IgD-negative memory B cell (primary cell): ENCODE data around the gene LRCH3. TPM values are rescaled to one million over a fixed set of nuclear protein-coding genes. Genes with fewer than 3 reads are reported as not detected.

Source experiments
- H3K27ac Mint-ChIP-seq, 3 donors: one replicate each; pipeline ENCODE4 v1.8.0; 2020 to 2022; ENCODE audit warnings: mild to moderate bottlenecking in 3 of 3, mixed read lengths in 3 of 3, moderate library complexity in 1 of 3
- H3K27me3 Mint-ChIP-seq: one replicate; pipeline ENCODE4 v1.8.0; 2021; ENCODE audit warnings: mixed read lengths
- H3K36me3 Mint-ChIP-seq: one replicate; pipeline ENCODE4 v1.8.0; 2020; ENCODE audit warnings: mild to moderate bottlenecking, mixed read lengths
- H3K4me1 Mint-ChIP-seq, 3 donors: one replicate each; pipeline ENCODE4 v1.8.0; 2020 to 2022; ENCODE audit warnings: mixed read lengths in 3 of 3, mild to moderate bottlenecking in 1 of 3
- H3K4me3 Mint-ChIP-seq, 4 donors: one replicate each; pipeline ENCODE4 v1.8.0; 2020 to 2022; ENCODE audit warnings: mild to moderate bottlenecking in 4 of 4, mixed read lengths in 4 of 4, moderate library complexity in 3 of 4
- H3K9me3 Mint-ChIP-seq, 3 donors: one replicate each; pipeline ENCODE4 v1.8.0; 2020 to 2021; ENCODE audit warnings: mixed read lengths in 3 of 3, mild to moderate bottlenecking in 1 of 3
- polyA plus RNA-seq: library from polyadenylated mRNA; unstranded; fragments of 300-500 nt; fragmentation: Illumina TruSeq; gene quantifications from one replicate; pipeline ENCODE4 v1.2.3, GENCODE V29; 2021

Gene LRCH3
- polyA plus RNA-seq, 1 donor from 2014 or later = 24.3 TPM

DNA sequence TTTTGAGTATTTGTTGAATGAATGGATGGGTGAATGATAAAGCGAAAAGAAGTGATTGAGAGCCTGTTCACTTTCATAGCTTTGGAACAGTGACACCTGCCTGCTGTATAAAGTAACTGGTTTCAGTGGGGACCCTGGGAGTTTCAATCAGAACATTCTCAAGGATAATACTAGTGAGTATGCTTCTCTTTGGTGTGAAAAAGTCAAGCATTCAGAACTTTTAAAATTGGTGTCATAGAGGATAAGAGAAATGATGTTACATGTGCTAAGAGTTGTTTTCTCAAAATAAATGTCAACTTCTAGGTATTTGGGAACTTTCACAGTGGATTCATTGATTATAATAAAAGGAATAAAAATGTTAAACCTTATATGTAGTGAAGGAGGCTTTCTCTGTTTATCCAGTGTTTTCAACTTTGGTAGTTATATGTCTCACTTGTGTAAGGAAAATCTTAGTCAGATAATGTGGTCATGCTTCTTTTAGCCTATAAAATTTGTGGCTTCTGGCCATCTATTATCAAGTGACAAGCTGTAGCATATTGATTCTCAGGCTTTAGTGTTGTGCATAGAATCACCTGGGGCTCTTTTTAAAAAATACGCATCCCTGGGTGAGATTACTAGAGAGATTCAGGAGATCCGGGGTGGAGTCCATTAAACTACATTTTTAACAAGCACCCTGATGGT lies 11.9 kb downstream of the LRCH3 start:
- no peak overlapping the region for H3K4me3 Mint-ChIP-seq
- no peaks in the 10 kb centered on the region for H3K36me3 Mint-ChIP-seq
- no peaks in the 10 kb centered on the region for H3K27me3 Mint-ChIP-seq
- peak overlapping the region in 2 of 3 donors; percentile 4 to 84 for H3K27ac Mint-ChIP-seq
- peaks cover 39 to 48% (median 44%) of the 10 kb centered on the region in 3 donors for H3K4me1 Mint-ChIP-seq
- H3K9me3 Mint-ChIP-seq = no peaks in the 10 kb centered on the region

- peaks cover 39 to 51% (median 45%) of the 10 kb centered on the region in 3 donors for H3K4me1 Mint-ChIP-seq
- H3K27ac Mint-ChIP-seq = no peak overlapping the region
- no peak overlapping the region for H3K4me3 Mint-ChIP-seq
- no peaks in the 10 kb centered on the region for H3K36me3 Mint-ChIP-seq
- no peaks in the 10 kb centered on the region for H3K9me3 Mint-ChIP-seq
- H3K27me3 Mint-ChIP-seq = no peaks in the 10 kb centered on the region
Measured at GRCh38 chr3:197804511-197804910, 13.5 kb downstream of the LRCH3 start.

DNA sequence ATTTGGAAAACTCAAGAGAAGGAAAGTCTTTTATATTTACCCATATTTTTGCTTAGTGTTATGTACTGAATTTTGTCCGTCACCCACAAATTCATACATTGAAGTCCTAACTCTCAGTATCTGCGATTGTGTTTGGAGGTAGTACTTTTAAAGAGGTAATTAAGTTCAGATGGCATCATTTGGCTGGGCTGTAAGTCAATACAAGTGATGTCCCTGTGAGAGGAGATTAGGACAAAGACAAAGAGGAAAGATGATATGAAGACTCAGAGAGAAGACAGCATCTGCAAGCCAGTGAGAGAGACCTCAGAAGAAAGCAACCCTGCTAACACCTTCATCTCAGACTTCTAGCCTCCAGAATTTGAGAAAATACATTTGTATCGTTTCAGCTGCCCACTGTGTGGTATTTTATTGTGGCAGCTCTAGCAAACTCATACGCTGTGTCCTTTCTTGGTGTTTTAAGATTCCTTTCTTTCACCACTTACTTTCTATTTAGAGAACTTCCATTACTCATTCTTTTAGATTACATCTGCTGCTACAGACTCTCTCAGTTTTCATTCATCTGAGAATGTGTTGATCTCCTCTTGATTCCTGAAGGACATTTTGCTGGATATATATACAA lies 17.0 kb downstream of the LRCH3 start:
- H3K4me3 Mint-ChIP-seq = peak overlapping the region in 1 of 4 donors; percentile 35
- no peaks in the 10 kb centered on the region for H3K36me3 Mint-ChIP-seq
- no peaks in the 10 kb centered on the region for H3K9me3 Mint-ChIP-seq
- peaks cover 16 to 40% (median 31%) of the 10 kb centered on the region in 3 donors for H3K4me1 Mint-ChIP-seq
- peak overlapping the region; percentile 21 to 59 (median 54) for H3K27ac Mint-ChIP-seq
- H3K27me3 Mint-ChIP-seq = no peaks in the 10 kb centered on the region

DNA sequence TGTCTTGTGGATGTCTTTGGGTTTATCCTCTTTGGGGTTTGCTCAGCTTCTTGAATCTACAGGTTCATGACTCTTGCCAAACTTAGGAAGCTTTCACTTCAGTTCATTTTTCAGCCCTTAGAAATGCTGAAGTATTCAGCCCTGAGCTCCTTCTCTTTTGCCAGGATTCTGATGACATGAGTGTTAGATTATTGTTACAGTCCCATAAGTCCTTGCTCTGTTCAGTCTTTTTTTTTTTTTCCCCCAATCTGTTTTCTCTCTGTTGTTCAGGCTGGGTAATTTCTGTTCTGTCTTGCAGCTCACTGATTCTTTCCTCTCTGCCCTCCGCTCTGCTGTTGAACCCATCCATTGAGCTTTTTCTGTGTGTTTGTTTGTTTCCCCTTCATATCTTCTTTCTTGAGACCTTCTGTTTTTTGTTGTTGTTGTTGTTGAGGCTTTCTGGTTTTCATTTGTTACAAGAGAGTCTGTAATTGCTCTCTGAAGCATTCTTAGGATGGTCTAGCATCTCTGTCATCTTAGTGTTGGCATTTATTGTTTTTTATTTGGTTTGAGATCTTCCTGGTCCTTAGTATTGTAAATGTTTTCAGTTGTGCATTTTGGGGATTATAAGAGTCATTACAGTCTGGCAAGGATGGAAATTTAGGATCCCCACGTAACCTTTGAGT lies 18.4 kb downstream of the LRCH3 start:
- H3K9me3 Mint-ChIP-seq = no peaks in the 10 kb centered on the region
- peak overlapping the region in 2 of 4 donors; percentile 29 to 61 for H3K4me3 Mint-ChIP-seq
- no peaks in the 10 kb centered on the region for H3K27me3 Mint-ChIP-seq
- H3K36me3 Mint-ChIP-seq = peaks cover 3% of the 10 kb centered on the region
- peak overlapping the region in 1 of 3 donors; percentile 15 for H3K27ac Mint-ChIP-seq
- H3K4me1 Mint-ChIP-seq = peaks cover 14 to 47% (median 39%) of the 10 kb centered on the region in 3 donors

GRCh38 chr3:197810901-197811300 lies 19.8 kb downstream of the LRCH3 start:
- H3K4me1 Mint-ChIP-seq = peaks cover 12 to 46% (median 39%) of the 10 kb centered on the region in 3 donors
- no peaks in the 10 kb centered on the region for H3K9me3 Mint-ChIP-seq
- no peak overlapping the region for H3K4me3 Mint-ChIP-seq
- H3K27me3 Mint-ChIP-seq = no peaks in the 10 kb centered on the region
- peaks cover 3% of the 10 kb centered on the region for H3K36me3 Mint-ChIP-seq
- no peak overlapping the region for H3K27ac Mint-ChIP-seq

- peak overlapping the region in 1 of 3 donors; percentile 84 for H3K27ac Mint-ChIP-seq
- H3K27me3 Mint-ChIP-seq = no peaks in the 10 kb centered on the region
- H3K9me3 Mint-ChIP-seq = no peaks in the 10 kb centered on the region
- H3K4me3 Mint-ChIP-seq = no peak overlapping the region
- H3K4me1 Mint-ChIP-seq = peaks cover 12 to 44% (median 39%) of the 10 kb centered on the region in 3 donors
- H3K36me3 Mint-ChIP-seq = peaks cover 3% of the 10 kb centered on the region
Measured at GRCh38 chr3:197811343-197811742, 20.3 kb downstream of the LRCH3 start.

GRCh38 chr3:197814372-197814771 lies 23.3 kb downstream of the LRCH3 start:
- H3K27me3 Mint-ChIP-seq = no peaks in the 10 kb centered on the region
- H3K4me1 Mint-ChIP-seq = peaks cover 6 to 25% (median 22%) of the 10 kb centered on the region in 3 donors
- no peak overlapping the region for H3K4me3 Mint-ChIP-seq
- no peaks in the 10 kb centered on the region for H3K9me3 Mint-ChIP-seq
- H3K27ac Mint-ChIP-seq = no peak overlapping the region
- H3K36me3 Mint-ChIP-seq = peaks cover 3% of the 10 kb centered on the region

- Mint-ChIP-seq H3K9me3 (no peaks in the 10 kb centered on the region), H3K27ac (no peak overlapping the region), H3K4me1 (peaks cover 0 to 1% (median 1%) of the 10 kb centered on the region in 3 donors), H3K36me3 (peaks cover 4% of the 10 kb centered on the region), H3K4me3 (no peak overlapping the region), H3K27me3 (no peaks in the 10 kb centered on the region)
Measured at GRCh38 chr3:197820550-197821335, 29.7 kb downstream of the LRCH3 start.

GRCh38 chr3:197829397-197830045 lies 38.5 kb downstream of the LRCH3 start:
- no peaks in the 10 kb centered on the region for H3K27me3 Mint-ChIP-seq
- no peak overlapping the region for H3K27ac Mint-ChIP-seq
- H3K9me3 Mint-ChIP-seq = no peaks in the 10 kb centered on the region
- no peak overlapping the region for H3K4me3 Mint-ChIP-seq
- peaks cover 8% of the 10 kb centered on the region for H3K36me3 Mint-ChIP-seq
- H3K4me1 Mint-ChIP-seq = peaks cover 4 to 9% (median 5%) of the 10 kb centered on the region in 3 donors

- peaks cover 8% of the 10 kb centered on the region for H3K36me3 Mint-ChIP-seq
- no peaks in the 10 kb centered on the region for H3K9me3 Mint-ChIP-seq
- no peak overlapping the region for H3K4me3 Mint-ChIP-seq
- peak overlapping the region in 1 of 3 donors; percentile 39 for H3K27ac Mint-ChIP-seq
- H3K27me3 Mint-ChIP-seq = no peaks in the 10 kb centered on the region
- H3K4me1 Mint-ChIP-seq = peaks cover 7 to 12% (median 9%) of the 10 kb centered on the region in 3 donors
Measured at GRCh38 chr3:197830308-197830966, 39.4 kb downstream of the LRCH3 start.

DNA sequence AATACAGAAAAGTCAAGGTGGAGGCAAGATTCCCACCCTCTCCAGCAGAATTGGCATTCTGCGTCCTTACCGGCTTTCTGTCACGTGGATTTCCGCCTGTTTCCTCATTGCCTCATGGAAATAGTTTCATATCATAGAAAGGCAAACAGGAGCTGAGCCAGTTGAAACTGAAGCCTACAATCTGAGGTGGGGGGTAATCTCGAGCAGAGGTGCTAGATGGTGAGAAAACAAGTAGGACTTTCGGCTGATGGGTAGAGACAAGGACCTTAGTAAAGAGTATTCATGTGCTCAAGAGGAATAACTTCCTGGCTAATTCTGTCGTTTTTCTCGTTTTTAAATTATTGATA lies 39.9 kb downstream of the LRCH3 start:
- Mint-ChIP-seq H3K9me3 (no peaks in the 10 kb centered on the region), H3K4me1 (peaks cover 12 to 13% (median 13%) of the 10 kb centered on the region in 3 donors), H3K27ac (peak overlapping the region in 1 of 3 donors; percentile 39), H3K4me3 (no peak overlapping the region), H3K27me3 (no peaks in the 10 kb centered on the region), H3K36me3 (peaks cover 8% of the 10 kb centered on the region)

DNA sequence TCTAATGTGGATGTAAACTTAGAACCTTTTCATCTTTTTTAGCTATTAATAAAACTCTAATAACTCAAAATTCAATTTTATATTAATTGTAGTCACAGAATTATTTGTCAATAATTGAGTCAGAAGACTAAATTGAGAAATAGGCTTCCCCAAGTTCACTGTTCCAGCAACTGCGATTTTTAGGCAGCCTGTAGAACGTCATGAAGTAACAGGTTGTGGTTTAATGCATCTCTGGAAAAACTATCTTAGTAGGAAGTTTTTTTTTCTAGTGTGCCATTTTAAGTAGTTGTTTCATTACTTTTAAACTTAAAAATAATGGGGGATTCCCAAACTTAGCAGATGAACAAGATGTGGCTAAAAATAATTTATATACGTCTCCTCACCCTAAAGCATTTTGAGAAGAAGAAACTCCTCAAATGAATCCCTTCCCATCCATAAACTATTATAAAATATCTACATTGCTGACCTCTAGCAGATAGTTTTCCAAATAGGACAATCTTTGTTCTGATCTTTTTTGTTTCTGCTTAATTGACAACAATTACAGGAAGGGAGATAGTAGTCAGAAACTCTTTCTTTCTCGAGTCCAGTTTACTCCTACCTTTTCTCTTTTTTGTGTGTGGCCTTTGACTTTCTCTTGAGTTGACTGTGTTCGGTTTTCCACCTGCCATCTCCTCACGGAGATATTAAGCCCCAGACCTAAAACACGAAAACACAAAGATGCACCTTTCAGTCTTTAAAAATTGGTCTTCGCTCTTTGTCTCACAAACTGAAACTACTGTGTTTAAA lies 43.1 kb downstream of the LRCH3 start:
- Mint-ChIP-seq H3K27me3 (no peaks in the 10 kb centered on the region), H3K4me3 (peak overlapping the region in 3 of 4 donors; percentile 60 to 77 (median 73)), H3K9me3 (no peaks in the 10 kb centered on the region), H3K4me1 (peaks cover 12 to 13% (median 13%) of the 10 kb centered on the region in 3 donors), H3K36me3 (peaks cover 11% of the 10 kb centered on the region), H3K27ac (peak overlapping the region in 2 of 3 donors; percentile 31 to 79)

DNA sequence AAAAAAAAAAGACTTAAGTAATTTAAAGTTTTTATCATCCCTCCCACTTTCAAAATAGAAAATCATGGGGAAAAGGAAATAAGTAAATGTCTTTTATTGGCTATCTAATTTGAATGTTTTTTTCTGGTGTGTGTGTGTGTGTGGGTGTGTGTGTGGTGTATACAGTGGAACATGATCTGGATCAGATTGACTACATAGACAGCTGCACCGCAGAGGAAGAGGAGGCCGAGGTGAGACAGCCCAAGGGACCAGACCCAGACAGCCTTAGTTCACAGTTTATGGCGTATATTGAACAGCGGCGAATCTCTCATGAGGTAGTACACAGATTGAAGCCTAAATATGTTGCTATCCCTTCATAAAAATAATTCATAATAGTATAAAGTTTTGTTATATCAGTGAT lies 44.5 kb downstream of the LRCH3 start:
- Mint-ChIP-seq H3K36me3 (peaks cover 13% of the 10 kb centered on the region), H3K27ac (peak overlapping the region; percentile 71 to 89 (median 83)), H3K4me1 (peaks cover 12 to 13% (median 13%) of the 10 kb centered on the region in 3 donors), H3K27me3 (no peaks in the 10 kb centered on the region), H3K9me3 (no peaks in the 10 kb centered on the region), H3K4me3 (peak overlapping the region in 2 of 4 donors; percentile 61 to 83)
